GM23248 (cell line): Measurements from ENCODE around the gene AK5. TPM values are rescaled to one million over a fixed set of nuclear protein-coding genes. Genes with fewer than 3 reads are reported as not detected.
"Not testable (repeated sequence)": the region's sequence is repeated elsewhere in the genome, so short reads cannot be mapped to it uniquely, and the experiment has no call there.

ENCODE experiments used
- DNase-seq: peaks from one replicate; pipeline ENCODE4 v3.0.0-alpha.2; 2015
- H2AFZ ChIP-seq: fragments of 200-600 bp; sonication (generic); 2 replicates; pipeline ENCODE4 v1.6.1; 2016; ENCODE audit warnings: antibody characterized with exemption
- H3F3A ChIP-seq: fragments of 200-600 bp; sonication (generic); 2 replicates; pipeline ENCODE4 v1.6.1; 2016; ENCODE audit warnings: mild to moderate bottlenecking, antibody characterized with exemption, mixed run types; ENCODE audit not compliant: insufficient read depth
- H3K27ac ChIP-seq: fragments of 200-600 bp; sonication (generic); 2 replicates; pipeline ENCODE4 v1.5.1; 2016; ENCODE audit warnings: mild to moderate bottlenecking
- H3K27me3 ChIP-seq: fragments of 200-600 bp; sonication (generic); replicated peaks from 2 replicates; pipeline ENCODE4 v1.6.1; 2016; ENCODE audit warnings: mild to moderate bottlenecking; ENCODE audit not compliant: insufficient read depth
- H3K36me3 ChIP-seq: fragments of 200-600 bp; sonication (generic); 2 replicates; pipeline ENCODE4 v1.6.1; 2016; ENCODE audit warnings: low read depth, mild to moderate bottlenecking
- H3K4me1 ChIP-seq: fragments of 200-600 bp; sonication (generic); 2 replicates; pipeline ENCODE4 v1.6.1; 2016; ENCODE audit warnings: mild to moderate bottlenecking; ENCODE audit not compliant: insufficient read depth
- H3K4me2 ChIP-seq: fragments of 200-600 bp; sonication (generic); one replicate; pipeline ENCODE4 v1.6.1; 2016; ENCODE audit warnings: mild to moderate bottlenecking; ENCODE audit not compliant: unreplicated experiment
- H3K4me3 ChIP-seq: fragments of 200-600 bp; sonication (generic); 2 replicates; pipeline ENCODE4 v1.5.1; 2016; ENCODE audit warnings: mild to moderate bottlenecking
- H3K79me2 ChIP-seq: fragments of 200-600 bp; sonication (generic); 2 replicates; pipeline ENCODE4 v1.6.1; 2016; ENCODE audit warnings: mild to moderate bottlenecking; ENCODE audit not compliant: insufficient read depth
- H3K9ac ChIP-seq: fragments of 200-600 bp; sonication (generic); 2 replicates; pipeline ENCODE4 v1.6.1; 2016; ENCODE audit warnings: mild to moderate bottlenecking
- H3K9me2 ChIP-seq: fragments of 200-600 bp; sonication (generic); 2 replicates; pipeline ENCODE4 v1.6.1; 2016; ENCODE audit warnings: mixed run types, mild to moderate bottlenecking, moderate library complexity; ENCODE audit not compliant: insufficient read depth
- H3K9me3 ChIP-seq: fragments of 200-600 bp; sonication (generic); one replicate; pipeline ENCODE4 v1.6.1; 2017; ENCODE audit warnings: low read depth
- H4K20me1 ChIP-seq: fragments of 200-600 bp; sonication (generic); 2 replicates; pipeline ENCODE4 v1.6.0; 2016; ENCODE audit not compliant: insufficient read depth
- EZH2 ChIP-seq: fragments of 200-600 bp; sonication (generic); IDR thresholded peaks from 2 replicates; pipeline ENCODE4 v1.6.1; 2018; ENCODE audit warnings: antibody characterized with exemption, mild to moderate bottlenecking; ENCODE audit not compliant: insufficient read depth, poor library complexity, severe bottlenecking
- EZH2phosphoT487 ChIP-seq: fragments of 200-600 bp; sonication (generic); IDR thresholded peaks from 2 replicates; pipeline ENCODE4 v1.6.1; 2018; ENCODE audit warnings: antibody characterized with exemption, moderate library complexity, mild to moderate bottlenecking, low read depth; ENCODE audit not compliant: insufficient read depth
- WGBS, 2 experiments: methylation state at CpG; one replicate each; pipeline ENCODE4 v1.1.6; 2015 to 2017; ENCODE audit warnings: low lambda C conversion rate in 2 of 2, low coverage in 1 of 2; ENCODE audit errors: missing lambda C conversion rate in 2 of 2; 5-methylcytosine and 5-hydroxymethylcytosine counted together
- in situ Hi-C: fragments of 300-500 bp; cut with MboI; formaldehyde crosslinking; loops from 2 replicates; pipeline ENCODE4 v1.15.0; 2020
- polyA plus RNA-seq: library from polyadenylated mRNA; unstranded; fragments of >200 nt; fragmentation: Nextera tagmentation; extraction: Ambion mirVana; gene quantifications from 2 replicates; pipeline ENCODE4 v1.2.1, GENCODE V29; 2016
- total RNA-seq: library from RNA; depleted of rRNA; stranded (reverse); fragments of >200 nt; shearing (Covaris generic); gene quantifications from 2 replicates; pipeline ENCODE4 v1.2.3, GENCODE V29; 2014

Gene AK5
- total and polyA plus RNA-seq, 2 experiments from 2014 or later, result 65.3 to 78.8 TPM

DNA sequence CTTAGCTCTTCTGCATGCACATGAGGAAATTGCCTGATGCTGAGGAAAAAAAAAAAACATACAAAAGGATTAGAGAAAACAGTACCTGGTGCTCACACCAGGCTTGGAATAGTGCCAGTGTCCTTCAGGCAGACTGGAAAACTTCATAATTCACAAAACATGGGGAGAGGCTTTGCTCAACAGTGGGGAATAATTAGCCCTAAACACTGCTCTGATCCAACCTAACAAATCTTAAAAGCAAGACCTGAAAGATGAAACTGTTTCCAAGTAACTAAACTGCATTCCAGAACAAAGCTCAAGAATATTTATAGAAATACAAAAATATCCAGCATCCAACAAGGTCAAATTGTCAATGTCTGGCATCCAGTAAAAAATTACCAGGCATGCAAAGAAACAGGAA, 124.8 kb downstream of the AK5 start:
- H3K4me1 ChIP-seq, result 0 out of 2 replicates have a peak, but pooled peaks cover 8% of the 10 kb centered on the region
- peaks cover 17% of the 10 kb centered on the region for H3K79me2 ChIP-seq
- H3K9me3 ChIP-seq, result no peaks in the 10 kb centered on the region
- H3F3A ChIP-seq, result no peaks in the 10 kb centered on the region
- H3K27me3 ChIP-seq, result no peaks in the 10 kb centered on the region
- peaks cover 3% of the 10 kb centered on the region; the same call in 1 of the 2 replicates for H3K36me3 ChIP-seq
- H3K27ac ChIP-seq, result no peak overlapping the region
- TF ChIP-seq EZH2phosphoT487 (no peak), EZH2 (no peak)
- H3K4me3 ChIP-seq, result no peak overlapping the region
- in situ Hi-C loops, result no loop called here
- H3K9ac ChIP-seq, result no peak overlapping the region
- peak; percentile 38 for DNase-seq
- no peaks in the 10 kb centered on the region for H3K9me2 ChIP-seq
- no peak overlapping the region for H2AFZ ChIP-seq
- no peak overlapping the region for H3K4me2 ChIP-seq
- H4K20me1 ChIP-seq, result no peaks in the 10 kb centered on the region

DNA sequence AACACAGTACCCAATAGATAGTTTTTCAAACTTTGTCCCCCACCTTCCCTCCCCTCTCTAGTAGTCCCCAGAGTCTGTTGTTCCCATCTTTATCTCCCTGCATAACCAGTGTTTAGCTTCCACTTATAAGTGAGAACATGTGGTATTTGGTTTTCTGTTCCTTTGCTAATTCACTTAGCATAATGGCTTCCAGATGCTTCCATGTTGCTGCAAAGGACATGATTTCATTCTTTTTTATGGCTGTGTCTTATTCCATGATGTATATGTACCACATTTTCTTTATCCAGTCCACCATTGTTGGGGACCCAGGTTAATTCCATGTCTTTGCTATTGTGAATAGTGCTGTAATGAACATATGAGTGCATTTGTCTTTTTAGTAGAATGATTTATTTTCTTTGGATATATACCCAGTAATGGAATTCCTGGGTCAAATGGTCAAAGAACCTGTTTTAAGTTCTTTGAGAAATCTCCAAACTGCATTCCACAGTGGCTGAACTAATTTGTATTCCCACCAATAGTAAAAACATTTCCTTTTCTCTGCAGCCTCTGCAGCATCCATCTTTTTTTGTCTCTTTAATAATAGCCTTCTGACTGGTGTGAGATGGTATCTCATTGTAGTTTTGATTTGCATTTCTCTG, 126.0 kb downstream of the AK5 start:
- Histone ChIP-seq H4K20me1 (no peaks in the 10 kb centered on the region), H3K4me3 (no peak overlapping the region), H3K4me2 (no peak overlapping the region), H3F3A (no peaks in the 10 kb centered on the region), H3K9me3 (no peaks in the 10 kb centered on the region), H3K27ac (no peak overlapping the region), H3K36me3 (peaks cover 3% of the 10 kb centered on the region; the same call in 1 of the 2 replicates), H3K27me3 (no peaks in the 10 kb centered on the region), H2AFZ (no peak overlapping the region), H3K9ac (no peak overlapping the region), H3K79me2 (peaks cover 17% of the 10 kb centered on the region), H3K4me1 (0 out of 2 replicates have a peak, but pooled peaks cover 8% of the 10 kb centered on the region), H3K9me2 (no peaks in the 10 kb centered on the region)
- in situ Hi-C loops, result no loop called here
- DNase-seq, result peak; percentile 24
- TF ChIP-seq EZH2, result no peak
- no peak for TF ChIP-seq EZH2phosphoT487

DNA sequence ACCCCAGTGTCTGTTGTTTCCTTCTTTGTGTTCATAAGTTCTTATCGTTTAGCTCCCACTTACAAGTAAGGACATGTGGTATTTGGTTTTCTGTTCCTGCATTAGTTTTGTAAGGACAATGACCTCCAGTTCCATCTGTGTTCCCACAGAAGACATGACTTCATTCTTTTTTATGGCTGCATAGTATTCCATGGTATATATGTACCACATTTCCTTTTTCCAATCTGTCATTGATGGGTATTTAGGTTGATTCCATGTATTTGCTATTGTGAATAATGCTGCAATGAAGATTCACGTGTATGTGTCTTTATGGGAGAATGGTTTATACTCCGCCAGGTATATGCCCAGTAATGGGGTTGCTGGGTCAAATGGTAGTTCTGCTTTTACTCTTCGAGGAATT, 127.1 kb downstream of the AK5 start:
- 97 to 98% methylated on average over 4 of the region's 4 CpGs for WGBS, 2 experiments
- H3K79me2 ChIP-seq, result peaks cover 17% of the 10 kb centered on the region
- H3K9ac ChIP-seq, H3K4me3 ChIP-seq, H3K27me3 ChIP-seq, H3K27ac ChIP-seq, H3F3A ChIP-seq, H3K9me2 ChIP-seq, H3K4me2 ChIP-seq, H4K20me1 ChIP-seq, in situ Hi-C loops, H3K36me3 ChIP-seq, H3K9me3 ChIP-seq, H2AFZ ChIP-seq, DNase-seq, H3K4me1 ChIP-seq: not testable (repeated sequence)

DNA sequence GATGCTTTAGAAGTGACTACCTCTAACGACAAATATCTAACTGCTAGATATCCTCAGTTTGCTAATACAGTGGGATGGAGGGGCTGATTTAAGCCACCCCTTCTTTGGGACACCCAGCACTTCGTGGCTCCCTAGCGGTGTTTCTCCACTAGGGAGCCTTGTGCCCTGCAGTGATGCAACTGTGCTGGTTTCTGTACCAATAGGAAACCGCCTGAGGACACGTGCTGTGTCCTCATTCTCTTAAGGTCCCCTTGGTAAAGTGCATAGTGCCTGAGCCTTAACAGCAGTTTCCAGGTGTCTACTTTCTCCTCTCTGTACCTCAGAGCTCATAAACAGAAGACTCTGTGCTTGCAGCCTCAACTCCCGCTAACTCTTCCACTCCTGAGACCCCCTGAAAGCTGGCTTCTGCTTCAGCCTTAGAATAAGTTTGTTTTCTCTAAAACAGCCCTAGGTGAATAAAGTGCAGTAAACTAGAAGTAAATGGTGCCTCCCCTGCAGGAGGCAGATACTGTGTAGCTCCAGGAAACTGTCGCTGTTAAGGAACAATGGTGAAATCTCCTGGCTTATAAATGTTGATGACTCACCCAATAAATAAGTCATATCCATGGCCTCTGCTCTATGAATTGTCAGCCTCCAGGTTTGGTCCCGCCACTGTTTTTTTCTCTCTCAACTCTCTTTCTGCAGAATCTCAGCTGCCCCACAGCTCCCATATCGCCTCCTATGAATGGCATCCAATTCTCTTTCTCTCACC, 130.4 kb downstream of the AK5 start:
- Histone ChIP-seq H3K36me3 (peaks cover 3% of the 10 kb centered on the region; the same call in 1 of the 2 replicates), H3K27me3 (no peaks in the 10 kb centered on the region), H3K27ac (no peak overlapping the region), H3F3A (0 out of 2 replicates have a peak, but pooled peaks cover 10% of the 10 kb centered on the region), H2AFZ (no peak overlapping the region), H3K4me1 (peaks cover 10% of the 10 kb centered on the region; the same call in 1 of the 2 replicates), H3K9me3 (no peaks in the 10 kb centered on the region), H3K4me3 (no peak overlapping the region), H4K20me1 (no peaks in the 10 kb centered on the region), H3K9ac (no peak overlapping the region), H3K4me2 (no peak overlapping the region), H3K9me2 (no peaks in the 10 kb centered on the region), H3K79me2 (peaks cover 9% of the 10 kb centered on the region)
- in situ Hi-C loops, result no loop called here
- DNase-seq, result peak; percentile 48
- 93 to 94% methylated on average over 9 of the region's 9 CpGs for WGBS, 2 experiments
- no peak for TF ChIP-seq EZH2
- no peak for TF ChIP-seq EZH2phosphoT487
